ENCODE data around the gene TMPRSS6. TPM values are rescaled to one million over a fixed set of nuclear protein-coding genes. Genes with fewer than 3 reads are reported as not detected.

TMPRSS6 gene
- total and polyA plus RNA-seq, 12 donors: under 0.01 to 1.2 (median 0.08) TPM; not detected in 7

DNA sequence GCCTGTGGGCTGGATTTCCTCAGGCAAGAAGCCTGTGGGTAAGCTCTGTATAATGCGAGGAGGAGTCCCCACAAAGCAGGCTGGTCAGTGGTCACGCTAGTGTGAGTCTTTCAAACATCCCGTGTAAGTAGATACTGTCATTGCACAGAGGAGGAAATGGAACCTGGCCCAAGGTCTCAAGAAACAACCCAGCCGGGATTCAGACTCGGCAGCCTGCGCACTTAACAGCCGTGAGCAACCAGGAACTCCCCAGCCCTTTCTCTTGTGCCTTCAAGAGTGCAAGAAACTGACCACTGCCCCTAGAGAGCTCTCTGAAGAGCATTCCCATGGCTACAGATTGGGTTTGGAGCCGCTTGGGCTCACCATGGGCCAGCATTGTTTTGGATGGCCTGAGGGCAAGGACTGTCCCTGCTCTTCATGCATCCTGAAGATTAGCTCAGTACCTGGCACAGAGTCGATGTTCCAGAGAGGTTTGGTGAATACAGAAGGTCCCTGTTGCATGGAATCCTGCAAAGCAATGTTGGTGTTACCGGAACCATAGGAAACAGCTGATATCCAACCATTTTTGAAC, 83.9 kb downstream of the TMPRSS6 start:
- H3K4me1 ChIP-seq (replicated peaks in 1 of 2): peaks cover 33 to 45% of the 10 kb centered on the region in 2 donors
- TF ChIP-seq POLR2A (IDR thresholded peaks at IDR 0.05) (peak in 1 of 2 donors; percentile 26), CTCF (IDR thresholded peaks at IDR 0.05) (no peak)
- no peak overlapping the region for H3K4me3 ChIP-seq
- H3K36me3 ChIP-seq (replicated peaks in 1 of 2): peaks cover 0 to 47% of the 10 kb centered on the region in 2 donors
- H3K27me3 ChIP-seq: no peaks in the 10 kb centered on the region
- no peaks in the 10 kb centered on the region for H3K9me3 ChIP-seq (replicated peaks in 1 of 3)
- intact Hi-C loops (cut with DNase I): no loop called here
- 41 to 71% (median 59%) methylated on average over 4 to 10 of the region's 10 CpGs for WGBS, 4 donors
- DNase-seq: peak in 6 of 7 donors; percentile 67 to 80 (median 72)
- peak overlapping the region in 3 of 5 donors; percentile 22 to 77 (median 69) for H3K27ac ChIP-seq

- H3K4me1 ChIP-seq (replicated peaks in 1 of 2): peaks cover 37 to 50% of the 10 kb centered on the region in 2 donors
- H3K9me3 ChIP-seq (replicated peaks in 1 of 3): no peaks in the 10 kb centered on the region
- no peaks in the 10 kb centered on the region for H3K27me3 ChIP-seq
- intact Hi-C loops (cut with DNase I): no loop called here
- TF ChIP-seq POLR2A (IDR thresholded peaks at IDR 0.05) (no peak), CTCF (IDR thresholded peaks at IDR 0.05) (no peak)
- H3K4me3 ChIP-seq: no peak overlapping the region
- H3K27ac ChIP-seq: peak overlapping the region in 3 of 5 donors; percentile 21 to 77 (median 69)
- peaks cover 0 to 42% of the 10 kb centered on the region in 2 donors for H3K36me3 ChIP-seq (replicated peaks in 1 of 2)
- 91 to 92% (median 92%) methylated on average over 60 to 71 of the region's 71 CpGs for WGBS, 4 donors
- no peak for DNase-seq
Measured at GRCh38 chr22:37024339-37025157, 85.0 kb downstream of the TMPRSS6 start.

DNA sequence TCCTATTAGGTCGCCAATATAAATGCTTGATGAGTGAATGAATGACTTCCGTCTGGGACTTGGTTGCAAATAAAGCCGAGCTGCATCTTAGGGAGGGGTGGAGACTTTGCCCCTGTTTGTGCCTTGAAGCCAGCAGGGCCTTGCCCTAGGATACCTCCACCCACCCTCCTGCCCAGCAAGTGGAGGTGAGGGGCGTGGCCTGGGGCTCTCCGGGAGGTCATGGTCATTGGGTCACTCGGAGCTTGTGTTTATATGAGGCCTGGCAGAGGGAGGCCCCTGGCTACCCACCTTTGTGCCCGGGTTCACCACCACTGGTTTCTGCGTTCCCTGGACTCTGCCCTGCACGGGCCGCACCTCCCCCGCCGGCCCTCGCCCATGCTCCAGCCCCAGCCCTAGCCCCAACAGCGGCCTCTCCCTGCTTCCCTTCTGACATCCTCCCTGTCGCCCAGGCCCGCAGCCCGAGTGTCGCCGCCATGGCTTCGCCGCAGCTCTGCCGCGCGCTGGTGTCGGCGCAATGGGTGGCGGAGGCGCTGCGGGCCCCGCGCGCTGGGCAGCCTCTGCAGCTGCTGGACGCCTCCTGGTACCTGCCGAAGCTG, 85.7 kb downstream of the TMPRSS6 start:
- intact Hi-C loops (cut with DNase I): no loop called here
- peaks cover 0 to 35% of the 10 kb centered on the region in 2 donors for H3K36me3 ChIP-seq (replicated peaks in 1 of 2)
- H3K27ac ChIP-seq: peak overlapping the region in 1 of 5 donors; percentile 8
- no peaks in the 10 kb centered on the region for H3K9me3 ChIP-seq (replicated peaks in 1 of 3)
- peaks cover 37 to 50% of the 10 kb centered on the region in 2 donors for H3K4me1 ChIP-seq (replicated peaks in 1 of 2)
- 91 to 93% (median 92%) methylated on average over 26 to 34 of the region's 34 CpGs for WGBS, 4 donors
- no peak overlapping the region for H3K4me3 ChIP-seq
- TF ChIP-seq CTCF (IDR thresholded peaks at IDR 0.05) (no peak), POLR2A (IDR thresholded peaks at IDR 0.05) (no peak)
- no peak for DNase-seq
- no peaks in the 10 kb centered on the region for H3K27me3 ChIP-seq

Measured in adrenal gland (tissue), 12 donors.